Astrocyte (in vitro differentiated cells and primary cell): ENCODE results near the gene TM2D1. TPM values are rescaled to one million over a fixed set of nuclear protein-coding genes. Genes with fewer than 3 reads are reported as not detected.
A peak's percentile ranks its signal among the peaks of the same experiment; 100 is the strongest.

Experiments used
- DNase-seq: peaks from one replicate; pipeline ENCODE4 v3.0.0-alpha.2; 2010; ENCODE audit warnings: low read depth
- FAIRE-seq: peaks from 2 replicates; lab custom pipeline; 2011; peaks lifted over from hg19 to GRCh38; lab: Jason Lieb, UNC
- H2AFZ ChIP-seq: 2 replicates; pipeline ENCODE4 v1.6.0; 2012; ENCODE audit warnings: low read depth, low read length, inconsistent platforms
- H3K27ac ChIP-seq: 2 replicates; pipeline ENCODE4 v1.5.1; 2011; ENCODE audit warnings: low read depth, low read length, inconsistent platforms
- H3K27me3 ChIP-seq: 2 replicates; pipeline ENCODE4 v1.6.0; 2011; ENCODE audit warnings: low read length, inconsistent platforms; ENCODE audit not compliant: insufficient read depth
- H3K36me3 ChIP-seq: 2 replicates; pipeline ENCODE4 v1.5.1; 2011; ENCODE audit warnings: low read length, inconsistent platforms; ENCODE audit not compliant: insufficient read depth
- H3K4me1 ChIP-seq: 2 replicates; pipeline ENCODE4 v1.5.1; 2011; ENCODE audit warnings: low read length, inconsistent platforms; ENCODE audit not compliant: insufficient read depth
- H3K4me2 ChIP-seq: 2 replicates; pipeline ENCODE4 v1.6.0; 2012; ENCODE audit warnings: low read length, inconsistent platforms
- H3K4me3 ChIP-seq: 2 replicates; pipeline ENCODE4 v1.5.1; 2011; ENCODE audit warnings: low read depth, mild to moderate bottlenecking, low read length, inconsistent platforms; ENCODE audit not compliant: insufficient read depth
- H3K79me2 ChIP-seq: 2 replicates; pipeline ENCODE4 v1.6.0; 2012; ENCODE audit warnings: mild to moderate bottlenecking, low read length, inconsistent platforms; ENCODE audit not compliant: insufficient read depth
- H3K9ac ChIP-seq: 2 replicates; pipeline ENCODE4 v1.6.0; 2012; ENCODE audit warnings: mild to moderate bottlenecking, low read length, inconsistent platforms
- H3K9me3 ChIP-seq: 2 replicates; pipeline ENCODE4 v1.5.1; 2012; ENCODE audit warnings: low read depth, mild to moderate bottlenecking, low read length, inconsistent platforms; ENCODE audit not compliant: insufficient read depth
- H4K20me1 ChIP-seq: 2 replicates; pipeline ENCODE4 v1.6.0; 2012; ENCODE audit warnings: low read length, inconsistent platforms; ENCODE audit not compliant: insufficient read depth
- H3K27ac Mint-ChIP-seq: one replicate; pipeline ENCODE4 v1.8.0; 2021; ENCODE audit warnings: mild to moderate bottlenecking, mixed read lengths; ENCODE audit not compliant: unreplicated experiment
- H3K27me3 Mint-ChIP-seq: one replicate; pipeline ENCODE4 v1.8.0; 2021; ENCODE audit warnings: low read depth, mixed read lengths; ENCODE audit not compliant: unreplicated experiment
- H3K36me3 Mint-ChIP-seq: one replicate; pipeline ENCODE4 v1.8.0; 2021; ENCODE audit warnings: low read depth, mixed read lengths; ENCODE audit not compliant: unreplicated experiment
- H3K4me1 Mint-ChIP-seq: one replicate; pipeline ENCODE4 v1.8.0; 2021; ENCODE audit warnings: low read depth, mixed read lengths; ENCODE audit not compliant: unreplicated experiment
- H3K4me3 Mint-ChIP-seq: one replicate; pipeline ENCODE4 v1.8.0; 2021; ENCODE audit warnings: mild to moderate bottlenecking, moderate library complexity, mixed read lengths; ENCODE audit not compliant: unreplicated experiment
- H3K9me3 Mint-ChIP-seq: one replicate; pipeline ENCODE4 v1.8.0; 2021; ENCODE audit warnings: mild to moderate bottlenecking, mixed read lengths; ENCODE audit not compliant: unreplicated experiment
- CTCF ChIP-seq: IDR thresholded peaks from 2 replicates; pipeline ENCODE4 v1.5.1; 2011; ENCODE audit warnings: low read depth, mild to moderate bottlenecking, inconsistent platforms, low read length, moderate library complexity; ENCODE audit not compliant: insufficient read depth
- EZH2 ChIP-seq: IDR thresholded peaks from 2 replicates; pipeline ENCODE4 v1.6.1; 2012; ENCODE audit warnings: mild to moderate bottlenecking, low read length, inconsistent platforms; ENCODE audit not compliant: insufficient read depth
- total RNA-seq: library from RNA; stranded (reverse); gene quantifications from 2 replicates; pipeline ENCODE4 v1.2.1, GENCODE V29; 2021

TM2D1 gene
- total RNA-seq, 1 donor from 2014 or later: 33.3 TPM

- Histone ChIP-seq H3K9ac (no peak overlapping the region), H3K9me3 (no peaks in the 10 kb centered on the region), H3K4me3 (no peak overlapping the region), H2AFZ (no peak overlapping the region), H3K4me2 (no peak overlapping the region), H3K27ac (no peak overlapping the region), H4K20me1 (no peaks in the 10 kb centered on the region), H3K27me3 (peaks cover 4% of the 10 kb centered on the region), H3K36me3 (no peaks in the 10 kb centered on the region), H3K4me1 (no peaks in the 10 kb centered on the region), H3K79me2 (no peaks in the 10 kb centered on the region)
- Mint-ChIP-seq H3K4me1 (peaks cover 4% of the 10 kb centered on the region), H3K9me3 (no peaks in the 10 kb centered on the region), H3K27ac (no peak overlapping the region), H3K27me3 (peaks cover 12% of the 10 kb centered on the region), H3K36me3 (no peaks in the 10 kb centered on the region), H3K4me3 (no peak overlapping the region)
- TF ChIP-seq EZH2 (no peak), CTCF (no peak)
- DNase-seq (no peak), FAIRE-seq (peak; percentile 5)
These were observed 85.2 kb downstream of the TM2D1 start for GRCh38 chr1:61639608-61640336.

DNA sequence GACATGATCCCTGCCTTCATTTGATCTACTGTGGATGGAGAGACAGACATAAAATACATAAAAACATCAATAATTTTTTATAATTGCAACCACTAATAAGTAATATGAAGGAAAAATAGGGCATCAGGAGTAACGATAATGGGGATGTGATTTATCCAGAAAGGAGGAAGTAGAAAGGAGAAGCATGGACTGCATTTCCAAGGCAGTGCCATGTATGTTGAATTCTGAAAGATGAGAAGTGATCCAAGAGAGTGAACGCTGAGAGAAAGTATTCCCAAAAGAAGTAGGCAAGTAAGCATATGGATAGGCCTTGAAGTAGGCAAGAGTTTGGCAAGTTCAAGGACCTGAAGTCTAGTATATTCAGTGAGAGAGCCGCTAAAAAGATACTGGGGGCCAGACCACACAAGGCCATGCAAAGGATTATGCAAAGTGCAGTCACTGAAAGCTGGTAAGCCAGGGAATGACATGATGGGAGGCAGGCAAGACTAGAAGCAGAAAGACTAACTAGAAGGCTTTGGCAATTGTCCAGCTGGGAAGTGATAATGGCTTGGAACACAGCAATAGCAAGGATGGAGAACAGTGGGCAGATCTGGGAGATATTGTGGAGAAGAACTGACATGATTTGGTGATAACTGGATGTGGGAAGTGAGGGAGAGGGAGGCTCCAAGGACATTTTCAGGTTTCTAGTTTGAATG lies 85.9 kb downstream of the TM2D1 start:
- no peak overlapping the region for H3K27ac Mint-ChIP-seq
- H3K36me3 Mint-ChIP-seq: no peaks in the 10 kb centered on the region
- DNase-seq (no peak), FAIRE-seq (no peak)
- Histone ChIP-seq H3K9me3 (no peaks in the 10 kb centered on the region), H3K27me3 (peaks cover 4% of the 10 kb centered on the region), H2AFZ (no peak overlapping the region), H3K79me2 (no peaks in the 10 kb centered on the region), H3K4me1 (no peaks in the 10 kb centered on the region), H3K4me3 (no peak overlapping the region), H3K27ac (no peak overlapping the region), H3K9ac (no peak overlapping the region), H3K36me3 (no peaks in the 10 kb centered on the region), H4K20me1 (no peaks in the 10 kb centered on the region), H3K4me2 (no peak overlapping the region)
- H3K9me3 Mint-ChIP-seq: no peaks in the 10 kb centered on the region
- peaks cover 12% of the 10 kb centered on the region for H3K27me3 Mint-ChIP-seq
- H3K4me3 Mint-ChIP-seq: no peak overlapping the region
- TF ChIP-seq CTCF (no peak), EZH2 (no peak)
- no peaks in the 10 kb centered on the region for H3K4me1 Mint-ChIP-seq

GRCh38 chr1:61638296-61638695 lies 86.6 kb downstream of the TM2D1 start:
- no peaks in the 10 kb centered on the region for H3K36me3 Mint-ChIP-seq
- H3K36me3 ChIP-seq: no peaks in the 10 kb centered on the region
- H3K4me2 ChIP-seq: no peak overlapping the region
- H3K9me3 Mint-ChIP-seq: no peaks in the 10 kb centered on the region
- no peak overlapping the region for H2AFZ ChIP-seq
- no peaks in the 10 kb centered on the region for H4K20me1 ChIP-seq
- H3K79me2 ChIP-seq: no peaks in the 10 kb centered on the region
- TF ChIP-seq CTCF (no peak), EZH2 (no peak)
- H3K4me1 ChIP-seq: no peaks in the 10 kb centered on the region
- H3K4me1 Mint-ChIP-seq: no peaks in the 10 kb centered on the region
- H3K27ac Mint-ChIP-seq: no peak overlapping the region
- no peak for FAIRE-seq
- H3K4me3 Mint-ChIP-seq: no peak overlapping the region
- DNase-seq: no peak
- H3K9ac ChIP-seq: no peak overlapping the region
- no peaks in the 10 kb centered on the region for H3K9me3 ChIP-seq
- no peak overlapping the region for H3K4me3 ChIP-seq
- no peak overlapping the region for H3K27ac ChIP-seq
- H3K27me3 Mint-ChIP-seq: peaks cover 12% of the 10 kb centered on the region
- peaks cover 4% of the 10 kb centered on the region for H3K27me3 ChIP-seq
